NCI-H2171 (cell line): ENCODE results near the gene VGLL4.

Source experiments
- DNase-seq: peaks from one replicate; lab custom pipeline; 2025; lab: John Stamatoyannopoulos, UW

The VGLL4 gene

GRCh38 chr3:11627612-11628011 lies 16.1 kb downstream of the VGLL4 start:
- DNase-seq = no peak

- DNase-seq = no peak
These were observed 17.6 kb downstream of the VGLL4 start for GRCh38 chr3:11626084-11626463.

GRCh38 chr3:11625376-11626083 lies 18.2 kb downstream of the VGLL4 start:
- no peak for DNase-seq

- DNase-seq = no peak
These were observed 18.9 kb downstream of the VGLL4 start for GRCh38 chr3:11624704-11625375.

GRCh38 chr3:11624161-11624560 lies 19.6 kb downstream of the VGLL4 start:
- no peak for DNase-seq

- DNase-seq = peak; percentile 60
These were observed 20.8 kb downstream of the VGLL4 start for GRCh38 chr3:11622586-11623550.

GRCh38 chr3:11621077-11621476 lies 22.6 kb downstream of the VGLL4 start:
- DNase-seq = no peak

- no peak for DNase-seq
These were observed 23.6 kb downstream of the VGLL4 start for GRCh38 chr3:11619946-11620652.

- DNase-seq = no peak
These were observed 24.3 kb downstream of the VGLL4 start for GRCh38 chr3:11619461-11619860.

GRCh38 chr3:11618904-11619303 lies 24.8 kb downstream of the VGLL4 start:
- no peak for DNase-seq

- DNase-seq = no peak
These were observed 27.2 kb downstream of the VGLL4 start for GRCh38 chr3:11616551-11616950.

GRCh38 chr3:11613851-11614487 lies 29.7 kb downstream of the VGLL4 start:
- no peak for DNase-seq

- DNase-seq = no peak
These were observed 30.4 kb downstream of the VGLL4 start for GRCh38 chr3:11613319-11613718.

- no peak for DNase-seq
These were observed 31.1 kb downstream of the VGLL4 start for GRCh38 chr3:11612515-11613188.

GRCh38 chr3:11611341-11611799 lies 32.3 kb downstream of the VGLL4 start:
- DNase-seq = no peak

- DNase-seq = no peak
These were observed 32.9 kb downstream of the VGLL4 start for GRCh38 chr3:11610700-11611275.

GRCh38 chr3:11610044-11610671 lies 33.6 kb downstream of the VGLL4 start:
- no peak for DNase-seq

- DNase-seq = no peak
These were observed 34.2 kb downstream of the VGLL4 start for GRCh38 chr3:11609481-11609880.

GRCh38 chr3:11607816-11608215 lies 35.9 kb downstream of the VGLL4 start:
- no peak for DNase-seq

GRCh38 chr3:11606865-11607440 lies 36.8 kb downstream of the VGLL4 start:
- no peak for DNase-seq
